HCT116 (cell line): ENCODE measurements around the gene SDHD. TPM values are rescaled to one million over a fixed set of nuclear protein-coding genes. Genes with fewer than 3 reads are reported as not detected.

Experiments
- ATAC-seq: fragments of 200-7000 bp; cut with Tn5 transposase; 2 replicates; pipeline ENCODE4 v1.9.1; 2020; ENCODE audit warnings: mild to moderate bottlenecking, moderate library complexity
- BruUV-seq: library from RNA; stranded (reverse); fragments of 400-500 nt; replicated peaks from 2 replicates; lab custom pipeline; 2021; lab: Mats Ljungman, UMichigan
- CTCF ChIA-PET: fragments of 300-600 bp; sonication (Branson Sonifier 250); formaldehyde crosslinking; loops from one replicate; lab custom pipeline; 2021; ENCODE audit warnings: antibody characterized with exemption; lab: Charles Lee
- POLR2A ChIA-PET: fragments of 300-600, 350-600 bp; sonication (Branson Sonifier 250); formaldehyde crosslinking; loops from one replicate; lab custom pipeline; 2021; ENCODE audit warnings: antibody characterized with exemption; lab: Charles Lee
- RAD21 ChIA-PET, 2 experiments: fragments of 300-600 bp; sonication (Branson Sonifier 250); formaldehyde crosslinking; loops; one replicate each; lab custom pipeline; 2023; ENCODE audit warnings: low total read pairs in 2 of 2; ENCODE audit not compliant: uncharacterized antibody in 2 of 2, unreplicated experiment in 2 of 2, low non-redundant PET in 1 of 2; lab: Charles Lee
- DNase-seq: peaks from one replicate; pipeline ENCODE4 v3.0.0-alpha.2; 2010; ENCODE audit warnings: low read depth, low spot score
- H2AFZ ChIP-seq: fragments of 200-600 bp; shearing (Covaris generic), sonication (generic); 2 replicates; pipeline ENCODE4 v1.6.1; 2017; ENCODE audit warnings: low read depth, mixed run types, mixed read lengths, antibody characterized with exemption, low read length; ENCODE audit not compliant: poor library complexity, severe bottlenecking
- H3K27ac ChIP-seq: 2 replicates; pipeline ENCODE4 v1.5.1; 2012; ENCODE audit warnings: low read depth, low read length
- H3K27me3 ChIP-seq: fragments of 200-600 bp; sonication (generic); 2 replicates; pipeline ENCODE4 v1.6.1; 2016; ENCODE audit warnings: mixed run types, low read length, mixed read lengths; ENCODE audit not compliant: insufficient read depth
- H3K36me3 ChIP-seq, 2 experiments: fragments of 200-500 bp in 1 of 2; fragments of 200-600 bp in 1 of 2; sonication (Bioruptor generic) in 1 of 2; sonication (generic) in 1 of 2; 2 replicates each; pipeline versions ENCODE4 v1.5.1 to v1.6.1; 2014 to 2016; ENCODE audit warnings: low read length in 2 of 2, inconsistent platforms in 1 of 2, mixed read lengths in 1 of 2, mixed run types in 1 of 2; ENCODE audit not compliant: insufficient read depth in 2 of 2, control insufficient read depth in 1 of 2
- H3K4me1 ChIP-seq, 2 experiments: fragments of 200-600 bp in 1 of 2; sonication (generic) in 1 of 2; 2 replicates each; pipeline versions ENCODE4 v1.5.1 to v1.6.1; 2012 to 2017; ENCODE audit warnings: low read length in 2 of 2, inconsistent platforms in 1 of 2, mild to moderate bottlenecking in 1 of 2, mixed read lengths in 1 of 2, mixed run types in 1 of 2, moderate library complexity in 1 of 2; ENCODE audit not compliant: insufficient read depth in 2 of 2, control insufficient read depth in 1 of 2
- H3K4me2 ChIP-seq: fragments of 200-600 bp; sonication (generic); 2 replicates; pipeline ENCODE4 v1.6.1; 2017; ENCODE audit warnings: mixed run types, low read length, mixed read lengths
- H3K4me3 ChIP-seq, 2 experiments: fragments of 200-600 bp in 1 of 2; sonication (generic) in 1 of 2; replicated peaks in 1 of 2; 2 replicates each; pipeline ENCODE4 v1.5.1; 2011 to 2016; ENCODE audit warnings: low read length in 2 of 2, control low read depth in 1 of 2, low read depth in 1 of 2, mild to moderate bottlenecking in 1 of 2, mixed read lengths in 1 of 2, mixed run types in 1 of 2
- H3K79me2 ChIP-seq: fragments of 200-600 bp; sonication (generic); 2 replicates; pipeline ENCODE4 v1.6.1; 2017; ENCODE audit warnings: mild to moderate bottlenecking, mixed run types, low read length, moderate library complexity, mixed read lengths; ENCODE audit not compliant: insufficient read depth
- H3K9ac ChIP-seq: fragments of 200-600 bp; sonication (generic); 2 replicates; pipeline ENCODE4 v1.6.1; 2016; ENCODE audit warnings: low read length, mixed read lengths
- H3K9me2 ChIP-seq: fragments of 200-600 bp; sonication (generic), shearing (Covaris generic); 2 replicates; pipeline ENCODE4 v1.6.1; 2017; ENCODE audit warnings: mixed run types, mild to moderate bottlenecking, moderate library complexity; ENCODE audit not compliant: insufficient read depth
- H3K9me3 ChIP-seq, 2 experiments: fragments of 200-500 bp in 1 of 2; fragments of 200-600 bp in 1 of 2; sonication (Bioruptor generic) in 1 of 2; sonication (generic) in 1 of 2; 2 replicates each; pipeline ENCODE4 v1.6.1; 2014 to 2017; ENCODE audit warnings: low read length in 2 of 2, mixed read lengths in 2 of 2, inconsistent platforms in 1 of 2, low read depth in 1 of 2, mild to moderate bottlenecking in 1 of 2, mixed run types in 1 of 2, moderate library complexity in 1 of 2; ENCODE audit not compliant: control insufficient read depth in 1 of 2, insufficient read depth in 1 of 2
- H4K20me1 ChIP-seq: fragments of 200-600 bp; sonication (generic), shearing (Covaris generic); 2 replicates; pipeline ENCODE4 v1.6.1; 2017; ENCODE audit warnings: mixed run types, mild to moderate bottlenecking, moderate library complexity; ENCODE audit not compliant: insufficient read depth
- RAD21 ChIP-seq: IDR thresholded peaks from 2 replicates; pipeline ENCODE4 v1.6.1; 2012; ENCODE audit warnings: low read depth, mild to moderate bottlenecking
- REST ChIP-seq: IDR thresholded peaks from 2 replicates; pipeline ENCODE4 v1.6.1; 2012; ENCODE audit warnings: low read depth
- SP1 ChIP-seq: IDR thresholded peaks from 2 replicates; pipeline ENCODE4 v1.6.1; 2012; ENCODE audit warnings: low read depth
- YY1 ChIP-seq: IDR thresholded peaks from 2 replicates; pipeline ENCODE4 v1.6.1; 2011; ENCODE audit warnings: low read length, low read depth, moderate library complexity, mild to moderate bottlenecking; ENCODE audit not compliant: insufficient replicate concordance; ENCODE audit errors: extremely low read depth
- ZBTB33 ChIP-seq: IDR thresholded peaks from 2 replicates; pipeline ENCODE4 v1.6.1; 2011; ENCODE audit warnings: mild to moderate bottlenecking, low read length, moderate library complexity; ENCODE audit not compliant: insufficient replicate concordance; ENCODE audit errors: extremely low read depth
- intact Hi-C: fragments of 100-400 bp; cut with micrococcal nuclease; formaldehyde crosslinking; loops from 2 replicates; pipeline ENCODE4 v1.10.0; 2022
- total RNA-seq: library from RNA; stranded (reverse); gene quantifications from one replicate; pipeline ENCODE4 v1.2.1, GENCODE V29; 2021; ENCODE audit not compliant: unreplicated experiment

SDHD gene
- total RNA-seq, 1 experiment from 2014 or later: 129 TPM

- BruUV-seq: no TSS peak
- DNase-seq (no peak), ATAC-seq (no peak)
- CTCF ChIA-PET: interaction anchor here (1.3 to 3.7 kb wide), 8 partner anchors 8 to 236 kb away, joined by 3 to 16 read pairs (median 6); partner anchors contain the start of gene BCO2
- Histone ChIP-seq H3K4me1 (peaks cover 28 to 39% of the 10 kb centered on the region in 2 experiments), H3K27me3 (no peaks in the 10 kb centered on the region), H3K4me3 (no peak overlapping the region), H3K79me2 (no peaks in the 10 kb centered on the region), H3K9ac (no peak overlapping the region), H3K9me3 (no peaks in the 10 kb centered on the region), H3K36me3 (no peaks in the 10 kb centered on the region), H2AFZ (no peak overlapping the region), H4K20me1 (no peaks in the 10 kb centered on the region), H3K9me2 (no peaks in the 10 kb centered on the region), H3K27ac (no peak overlapping the region), H3K4me2 (no peak overlapping the region)
- TF ChIP-seq SP1 (no peak), RAD21 (no peak), ZBTB33 (no peak), REST (no peak), YY1 (no peak)
- POLR2A ChIA-PET: no interaction called here
- intact Hi-C loops: no loop called here
- RAD21 ChIA-PET: interaction anchor here in 1 of 2 experiments (2.5 kb wide), 1 partner anchor 61 kb away, joined by 11 read pairs; the partner anchor contains the start of gene BCO2
Measured at GRCh38 chr11:112114460-112114859, 27.8 kb downstream of the SDHD start.
